Activated T-cell treated with anti-CD3 and anti-CD28 coated beads, Interleukin-2, amount 50 U/mL, for 4 hours (primary cell): ENCODE measurements around the gene SLC6A17. TPM values are rescaled to one million over a fixed set of nuclear protein-coding genes. Genes with fewer than 3 reads are reported as not detected.

Experiments
- ATAC-seq, 2 donors: fragments of 200-7000 bp; cut with Tn5 transposase; one replicate each; pipeline ENCODE4 v1.10.0; 2021
- DNase-seq: peaks from one replicate; pipeline ENCODE4 v3.0.0-alpha.2; 2020
- H3K27me3 Mint-ChIP-seq: one replicate; pipeline ENCODE4 v1.8.0; 2021; ENCODE audit warnings: low read depth, mixed read lengths
- H3K36me3 Mint-ChIP-seq: one replicate; pipeline ENCODE4 v1.8.0; 2022; ENCODE audit warnings: mixed read lengths; ENCODE audit not compliant: insufficient read depth
- H3K4me1 Mint-ChIP-seq: one replicate; pipeline ENCODE4 v1.8.0; 2021; ENCODE audit warnings: low read depth, mixed read lengths
- H3K4me3 Mint-ChIP-seq: one replicate; pipeline ENCODE4 v1.8.0; 2021; ENCODE audit warnings: mild to moderate bottlenecking, moderate library complexity, mixed read lengths
- H3K9me3 Mint-ChIP-seq: one replicate; pipeline ENCODE4 v1.8.0; 2021; ENCODE audit warnings: mixed read lengths
- total RNA-seq, 3 donors: library from RNA; stranded (reverse); gene quantifications; one replicate each; pipeline ENCODE4 v1.2.1, GENCODE V29; 2021

SLC6A17 gene
- total RNA-seq, 3 donors from 2014 or later: 0.05 to 0.10 TPM; not detected in 1

GRCh38 chr1:110221119-110221518 lies 70.8 kb downstream of the SLC6A17 start:
- no peaks in the 10 kb centered on the region for H3K9me3 Mint-ChIP-seq
- peaks cover 6% of the 10 kb centered on the region for H3K4me1 Mint-ChIP-seq
- H3K36me3 Mint-ChIP-seq: peaks cover 12% of the 10 kb centered on the region
- ATAC-seq: no peak
- no peak for DNase-seq
- H3K27me3 Mint-ChIP-seq: no peaks in the 10 kb centered on the region
- H3K4me3 Mint-ChIP-seq: no peak overlapping the region

GRCh38 chr1:110223127-110223526 lies 72.8 kb downstream of the SLC6A17 start:
- H3K36me3 Mint-ChIP-seq: peaks cover 12% of the 10 kb centered on the region
- ATAC-seq: no peak
- no peak overlapping the region for H3K4me3 Mint-ChIP-seq
- no peaks in the 10 kb centered on the region for H3K9me3 Mint-ChIP-seq
- no peaks in the 10 kb centered on the region for H3K4me1 Mint-ChIP-seq
- H3K27me3 Mint-ChIP-seq: no peaks in the 10 kb centered on the region
- DNase-seq: no peak

- Mint-ChIP-seq H3K36me3 (peaks cover 12% of the 10 kb centered on the region), H3K4me1 (no peaks in the 10 kb centered on the region), H3K27me3 (no peaks in the 10 kb centered on the region), H3K4me3 (no peak overlapping the region), H3K9me3 (no peaks in the 10 kb centered on the region)
- ATAC-seq (no peak), DNase-seq (no peak)
These were observed 73.3 kb downstream of the SLC6A17 start for GRCh38 chr1:110223581-110223980.

- no peaks in the 10 kb centered on the region for H3K27me3 Mint-ChIP-seq
- ATAC-seq (no peak), DNase-seq (no peak)
- no peaks in the 10 kb centered on the region for H3K4me1 Mint-ChIP-seq
- no peaks in the 10 kb centered on the region for H3K9me3 Mint-ChIP-seq
- peaks cover 14% of the 10 kb centered on the region for H3K36me3 Mint-ChIP-seq
- no peak overlapping the region for H3K4me3 Mint-ChIP-seq
These were observed 74.1 kb downstream of the SLC6A17 start for GRCh38 chr1:110224240-110224995.

GRCh38 chr1:110225212-110225611 lies 74.9 kb downstream of the SLC6A17 start:
- Mint-ChIP-seq H3K9me3 (no peaks in the 10 kb centered on the region), H3K4me3 (no peak overlapping the region), H3K36me3 (peaks cover 14% of the 10 kb centered on the region), H3K27me3 (no peaks in the 10 kb centered on the region), H3K4me1 (no peaks in the 10 kb centered on the region)
- ATAC-seq (no peak), DNase-seq (no peak)

- Mint-ChIP-seq H3K4me1 (no peaks in the 10 kb centered on the region), H3K4me3 (no peak overlapping the region), H3K36me3 (peaks cover 14% of the 10 kb centered on the region), H3K9me3 (no peaks in the 10 kb centered on the region), H3K27me3 (no peaks in the 10 kb centered on the region)
- DNase-seq (no peak), ATAC-seq (no peak)
These were observed 75.6 kb downstream of the SLC6A17 start for GRCh38 chr1:110225756-110226404.

- Mint-ChIP-seq H3K4me1 (no peaks in the 10 kb centered on the region), H3K36me3 (peaks cover 17% of the 10 kb centered on the region), H3K4me3 (no peak overlapping the region), H3K27me3 (no peaks in the 10 kb centered on the region), H3K9me3 (no peaks in the 10 kb centered on the region)
- no peak for DNase-seq
- no peak for ATAC-seq
These were observed 77.5 kb downstream of the SLC6A17 start for GRCh38 chr1:110227774-110228173.

- no peaks in the 10 kb centered on the region for H3K27me3 Mint-ChIP-seq
- no peaks in the 10 kb centered on the region for H3K9me3 Mint-ChIP-seq
- ATAC-seq (no peak), DNase-seq (no peak)
- H3K4me1 Mint-ChIP-seq: no peaks in the 10 kb centered on the region
- H3K4me3 Mint-ChIP-seq: no peak overlapping the region
- H3K36me3 Mint-ChIP-seq: peaks cover 15% of the 10 kb centered on the region
These were observed 78.1 kb downstream of the SLC6A17 start for GRCh38 chr1:110228381-110228780.

- H3K27me3 Mint-ChIP-seq: no peaks in the 10 kb centered on the region
- H3K36me3 Mint-ChIP-seq: peaks cover 12% of the 10 kb centered on the region
- no peak for ATAC-seq
- no peak for DNase-seq
- H3K4me1 Mint-ChIP-seq: no peaks in the 10 kb centered on the region
- no peaks in the 10 kb centered on the region for H3K9me3 Mint-ChIP-seq
- H3K4me3 Mint-ChIP-seq: no peak overlapping the region
These were observed 78.6 kb downstream of the SLC6A17 start for GRCh38 chr1:110228869-110229268.

- ATAC-seq (no peak), DNase-seq (no peak)
- Mint-ChIP-seq H3K27me3 (no peaks in the 10 kb centered on the region), H3K9me3 (no peaks in the 10 kb centered on the region), H3K36me3 (peaks cover 8% of the 10 kb centered on the region), H3K4me3 (no peak overlapping the region), H3K4me1 (no peaks in the 10 kb centered on the region)
These were observed 79.2 kb downstream of the SLC6A17 start for GRCh38 chr1:110229348-110230001.

GRCh38 chr1:110230381-110231199 lies 80.3 kb downstream of the SLC6A17 start:
- Mint-ChIP-seq H3K36me3 (peaks cover 11% of the 10 kb centered on the region), H3K9me3 (no peaks in the 10 kb centered on the region)
- no peak for ATAC-seq

GRCh38 chr1:110233861-110234260 lies 83.6 kb downstream of the SLC6A17 start:
- Mint-ChIP-seq H3K9me3 (no peaks in the 10 kb centered on the region), H3K27me3 (no peaks in the 10 kb centered on the region), H3K36me3 (peaks cover 11% of the 10 kb centered on the region), H3K4me3 (no peak overlapping the region), H3K4me1 (peaks cover 29% of the 10 kb centered on the region)
- no peak for DNase-seq
- ATAC-seq: no peak

More at GRCh38 chr1:110230381-110231199, 80.3 kb downstream of the SLC6A17 start:
- Mint-ChIP-seq H3K4me3 (no peak overlapping the region), H3K4me1 (peaks cover 10% of the 10 kb centered on the region), H3K27me3 (no peaks in the 10 kb centered on the region)
- no peak for DNase-seq

GRCh38 chr1:110234691-110235090 lies 84.4 kb downstream of the SLC6A17 start:
- H3K4me1 Mint-ChIP-seq: peaks cover 33% of the 10 kb centered on the region

GRCh38 chr1:110235181-110235833 lies 85.0 kb downstream of the SLC6A17 start:
- no peak for DNase-seq
- Mint-ChIP-seq H3K4me3 (no peak overlapping the region), H3K4me1 (peaks cover 33% of the 10 kb centered on the region)

More at GRCh38 chr1:110234691-110235090, 84.4 kb downstream of the SLC6A17 start:
- DNase-seq (no peak), ATAC-seq (no peak)
- H3K9me3 Mint-ChIP-seq: no peaks in the 10 kb centered on the region
- H3K36me3 Mint-ChIP-seq: peaks cover 9% of the 10 kb centered on the region
- no peaks in the 10 kb centered on the region for H3K27me3 Mint-ChIP-seq
- H3K4me3 Mint-ChIP-seq: no peak overlapping the region

More at GRCh38 chr1:110235181-110235833, 85.0 kb downstream of the SLC6A17 start:
- H3K9me3 Mint-ChIP-seq: no peaks in the 10 kb centered on the region
- no peak for ATAC-seq
- no peaks in the 10 kb centered on the region for H3K27me3 Mint-ChIP-seq
- peaks cover 9% of the 10 kb centered on the region for H3K36me3 Mint-ChIP-seq
